GM11168 (cell line): ENCODE results near the gene BZW2.

Source experiments
- in situ Hi-C: fragments of 300-500 bp; cut with MboI; formaldehyde crosslinking; loops from one replicate; pipeline ENCODE4 v1.12.0; 2022; ENCODE audit warnings: low sequenced_read_pairs; ENCODE audit not compliant: unreplicated experiment

The BZW2 gene

GRCh38 chr7:16743236-16743635, 97.3 kb downstream of the BZW2 start:
- in situ Hi-C loops, result no loop called here

- in situ Hi-C loops, result no loop called here
These were observed 98.7 kb downstream of the BZW2 start for GRCh38 chr7:16744518-16745250.

GRCh38 chr7:16745645-16746044, 99.7 kb downstream of the BZW2 start:
- in situ Hi-C loops, result no loop called here

GRCh38 chr7:16747102-16747501, 101.1 kb downstream of the BZW2 start:
- in situ Hi-C loops, result no loop called here

GRCh38 chr7:16753102-16753931, 107.3 kb downstream of the BZW2 start, which contains the start of gene TSPAN13:
Gene TSPAN13, plus strand, starts transcription at chr7:16753755. Its CDS starts 213 bp downstream, at chr7:16753968.
- in situ Hi-C loops, result no loop called here

GRCh38 chr7:16753932-16754855, 108.2 kb downstream of the BZW2 start:
- in situ Hi-C loops, result no loop called here

- in situ Hi-C loops, result no loop called here
These were observed 108.9 kb downstream of the BZW2 start for GRCh38 chr7:16754856-16755317.

- in situ Hi-C loops, result no loop called here
These were observed 109.4 kb downstream of the BZW2 start for GRCh38 chr7:16755397-16755796.
